SK-N-SH (cell line): ENCODE results near the gene C11orf97. TPM values are rescaled to one million over a fixed set of nuclear protein-coding genes. Genes with fewer than 3 reads are reported as not detected.

ENCODE experiments used
- CTCF ChIA-PET: fragments of 300-600, 350-600 bp; formaldehyde crosslinking; extraction: SDS; loops from one replicate; lab custom pipeline; 2021; lab: Yijun Ruan, JAX
- POLR2A ChIA-PET: fragments of 350-600 bp; sonication (Branson Sonifier 250); formaldehyde crosslinking; extraction: SDS; loops from one replicate; lab custom pipeline; 2020; ENCODE audit warnings: antibody characterized with exemption, inconsistent platforms; lab: Yijun Ruan, JAX
- DNase-seq: peaks from one replicate; pipeline ENCODE4 v3.0.0; 2012
- H2AFZ ChIP-seq: fragments of 200-600 bp; sonication (generic); 2 replicates; pipeline ENCODE4 v1.8.1; 2016; ENCODE audit warnings: antibody characterized with exemption, mild to moderate bottlenecking, low read depth
- H3F3A ChIP-seq: fragments of 200-600 bp; sonication (generic); replicated peaks from 2 replicates; pipeline ENCODE3; 2016; ENCODE audit warnings: antibody characterized with exemption, mild to moderate bottlenecking; ENCODE audit not compliant: insufficient read depth
- H3K27ac ChIP-seq, 2 experiments: fragments of 200-500 bp in 1 of 2; fragments of 200-600 bp in 1 of 2; sonication (Bioruptor generic) in 1 of 2; sonication (generic), shearing (Covaris generic) in 1 of 2; 2 replicates each; pipeline versions ENCODE4 v1.5.1 to v1.6.1; 2014 to 2016; ENCODE audit warnings: low read depth in 2 of 2, inconsistent platforms in 1 of 2, low read length in 1 of 2, mild to moderate bottlenecking in 1 of 2, mixed read lengths in 1 of 2
- H3K27me3 ChIP-seq: fragments of 200-600 bp; sonication (generic), shearing (Covaris generic); 2 replicates; pipeline ENCODE4 v1.6.1; 2016; ENCODE audit warnings: mixed run types; ENCODE audit not compliant: insufficient read depth
- H3K36me3 ChIP-seq, 2 experiments: fragments of 200-500 bp in 1 of 2; fragments of 200-600 bp in 1 of 2; sonication (Bioruptor generic) in 1 of 2; sonication (generic) in 1 of 2; replicated peaks in 1 of 2; 2 replicates each; pipeline versions ENCODE3 to v1.5.1; 2014 to 2016; ENCODE audit warnings: low read length in 1 of 2, mild to moderate bottlenecking in 1 of 2; ENCODE audit not compliant: insufficient read depth in 2 of 2, control insufficient read depth in 1 of 2
- H3K4me1 ChIP-seq, 2 experiments: fragments of 200-500 bp in 1 of 2; fragments of 200-600 bp in 1 of 2; sonication (Bioruptor generic) in 1 of 2; sonication (generic), shearing (Covaris generic) in 1 of 2; 2 replicates each; pipeline versions ENCODE4 v1.5.1 to v1.6.1; 2014 to 2016; ENCODE audit warnings: low read depth in 1 of 2, low read length in 1 of 2, mixed run types in 1 of 2; ENCODE audit not compliant: insufficient read depth in 2 of 2, control insufficient read depth in 1 of 2
- H3K4me2 ChIP-seq: fragments of 200-600 bp; sonication (generic), shearing (Covaris generic); 2 replicates; pipeline ENCODE4 v1.6.1; 2017; ENCODE audit warnings: mixed run types
- H3K4me3 ChIP-seq, 2 experiments: fragments of 200-500 bp in 1 of 2; fragments of 200-600 bp in 1 of 2; sonication (Bioruptor generic) in 1 of 2; sonication (generic), shearing (Covaris generic) in 1 of 2; 2 replicates each; pipeline versions ENCODE4 v1.5.1 to v1.8.1; 2014 to 2016; ENCODE audit warnings: low read depth in 2 of 2, inconsistent platforms in 1 of 2, low read length in 1 of 2, mild to moderate bottlenecking in 1 of 2, mixed read lengths in 1 of 2, moderate library complexity in 1 of 2
- H3K79me2 ChIP-seq: fragments of 200-600 bp; sonication (generic); 2 replicates; pipeline ENCODE4 v1.8.1; 2017; ENCODE audit warnings: mild to moderate bottlenecking; ENCODE audit not compliant: insufficient read depth
- H3K9ac ChIP-seq: fragments of 200-600 bp; sonication (generic); 2 replicates; pipeline ENCODE4 v1.6.1; 2017; ENCODE audit warnings: mixed run types
- H3K9me2 ChIP-seq: fragments of 200-600 bp; sonication (generic); 2 replicates; pipeline ENCODE4 v1.6.1; 2017; ENCODE audit warnings: mixed run types
- H3K9me3 ChIP-seq: fragments of 200-600 bp; sonication (generic); 2 replicates; pipeline ENCODE4 v1.6.1; 2017; ENCODE audit warnings: mixed run types, mild to moderate bottlenecking, moderate library complexity
- H4K20me1 ChIP-seq: fragments of 200-600 bp; sonication (generic); 2 replicates; pipeline ENCODE4 v1.6.1; 2017; ENCODE audit warnings: mild to moderate bottlenecking, mixed run types; ENCODE audit not compliant: insufficient read depth
- EP300 ChIP-seq, 2 experiments: IDR thresholded peaks; 2 replicates each; pipeline versions ENCODE4 v1.4.0 to v1.6.1; 2012; ENCODE audit warnings: borderline replicate concordance in 1 of 2, low read depth in 1 of 2, low read length in 1 of 2
- FOXJ3 ChIP-seq: sonication (generic); formaldehyde crosslinking; IDR thresholded peaks from 2 replicates; pipeline ENCODE4 v1.5.1; 2020; ENCODE audit warnings: mild to moderate bottlenecking, missing genetic modification reagents
- FOXM1 ChIP-seq: IDR thresholded peaks from 2 replicates; pipeline ENCODE4 v1.4.0; 2012; ENCODE audit warnings: low read depth, mild to moderate bottlenecking
- JUND ChIP-seq: IDR thresholded peaks from 2 replicates; pipeline ENCODE4 v1.4.0; 2012
- RCOR1 ChIP-seq: fragments of 150-350 bp; IDR thresholded peaks from 2 replicates; pipeline ENCODE4 v1.6.1; 2017; ENCODE audit warnings: antibody characterized with exemption, low read length
- SMC3 ChIP-seq: IDR thresholded peaks from 2 replicates; pipeline ENCODE4 v1.6.1; 2012; ENCODE audit warnings: low read depth, low read length, improper control_type of control experiment
- TAF1 ChIP-seq: IDR thresholded peaks from 2 replicates; pipeline ENCODE4 v1.6.1; 2012; ENCODE audit warnings: low read depth, mild to moderate bottlenecking, low read length, moderate library complexity, borderline replicate concordance
- TCF12 ChIP-seq: IDR thresholded peaks from 2 replicates; pipeline ENCODE4 v1.4.0; 2012
- USF1 ChIP-seq: IDR thresholded peaks from 2 replicates; pipeline ENCODE4 v1.4.0; 2012; ENCODE audit warnings: low read depth, borderline replicate concordance
- WGBS: methylation state at CpG from one replicate; pipeline ENCODE4 v1.1.6; 2017; ENCODE audit warnings: low lambda C conversion rate; 5-methylcytosine and 5-hydroxymethylcytosine counted together
- polyA plus RNA-seq, 3 experiments: library from polyadenylated mRNA; depleted of rRNA; stranded (reverse); fragments of >200 nt; gene quantifications; 2 replicates each; pipeline ENCODE4 v1.2.3, GENCODE V29; 2012
- TF ChIP-seq, protein P1 (sequence below): fragments of 200-600 bp; sonication (generic); IDR thresholded peaks from 2 replicates; pipeline ENCODE4 v1.6.1; 2017; ENCODE audit warnings: antibody characterized with exemption, mild to moderate bottlenecking, moderate library complexity
- TF ChIP-seq, protein P2 (sequence below): IDR thresholded peaks from 2 replicates; pipeline ENCODE4 v1.4.0; 2012; ENCODE audit warnings: low read depth

C11orf97 gene
- polyA plus RNA-seq, 1 of the 3 experiments (the other 2 are of a cell fraction), result not detected

- Histone ChIP-seq H3K4me1 (no peaks in the 10 kb centered on the region), H3K9me2 (no peaks in the 10 kb centered on the region), H3F3A (no peaks in the 10 kb centered on the region), H3K4me3 (no peak overlapping the region), H3K36me3 (no peaks in the 10 kb centered on the region), H3K27me3 (no peaks in the 10 kb centered on the region), H3K9ac (no peak overlapping the region), H2AFZ (peak overlapping the region; percentile 19; the same call in 1 of the 2 replicates), H3K4me2 (no peak overlapping the region), H3K9me3 (no peaks in the 10 kb centered on the region), H3K27ac (no peak overlapping the region), H3K79me2 (no peaks in the 10 kb centered on the region), H4K20me1 (no peaks in the 10 kb centered on the region)
- POLR2A ChIA-PET, result no interaction called here
- 75% methylated on average over 6 of the region's 6 CpGs for WGBS
- DNase-seq, result no peak
- CTCF ChIA-PET, result interaction anchor here (0.6 to 1.0 kb wide), 3 partner anchors 8 to 1297 kb away, joined by 3 read pairs; no protein-coding TSS in a partner anchor
- TF ChIP-seq USF1, result no peak
- TF ChIP-seq, protein P1, sequence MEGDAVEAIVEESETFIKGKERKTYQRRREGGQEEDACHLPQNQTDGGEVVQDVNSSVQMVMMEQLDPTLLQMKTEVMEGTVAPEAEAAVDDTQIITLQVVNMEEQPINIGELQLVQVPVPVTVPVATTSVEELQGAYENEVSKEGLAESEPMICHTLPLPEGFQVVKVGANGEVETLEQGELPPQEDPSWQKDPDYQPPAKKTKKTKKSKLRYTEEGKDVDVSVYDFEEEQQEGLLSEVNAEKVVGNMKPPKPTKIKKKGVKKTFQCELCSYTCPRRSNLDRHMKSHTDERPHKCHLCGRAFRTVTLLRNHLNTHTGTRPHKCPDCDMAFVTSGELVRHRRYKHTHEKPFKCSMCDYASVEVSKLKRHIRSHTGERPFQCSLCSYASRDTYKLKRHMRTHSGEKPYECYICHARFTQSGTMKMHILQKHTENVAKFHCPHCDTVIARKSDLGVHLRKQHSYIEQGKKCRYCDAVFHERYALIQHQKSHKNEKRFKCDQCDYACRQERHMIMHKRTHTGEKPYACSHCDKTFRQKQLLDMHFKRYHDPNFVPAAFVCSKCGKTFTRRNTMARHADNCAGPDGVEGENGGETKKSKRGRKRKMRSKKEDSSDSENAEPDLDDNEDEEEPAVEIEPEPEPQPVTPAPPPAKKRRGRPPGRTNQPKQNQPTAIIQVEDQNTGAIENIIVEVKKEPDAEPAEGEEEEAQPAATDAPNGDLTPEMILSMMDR, result no peak
- no peak for TF ChIP-seq EP300 (IDR thresholded peaks at IDR 0.05; ENCODE audit: borderline replicate concordance in 1 of 2, low read depth in 1 of 2, low read length in 1 of 2)
- TF ChIP-seq FOXJ3, result no peak
Observed at GRCh38 chr11:94533696-94534630, 21.7 kb downstream of the C11orf97 start.

DNA sequence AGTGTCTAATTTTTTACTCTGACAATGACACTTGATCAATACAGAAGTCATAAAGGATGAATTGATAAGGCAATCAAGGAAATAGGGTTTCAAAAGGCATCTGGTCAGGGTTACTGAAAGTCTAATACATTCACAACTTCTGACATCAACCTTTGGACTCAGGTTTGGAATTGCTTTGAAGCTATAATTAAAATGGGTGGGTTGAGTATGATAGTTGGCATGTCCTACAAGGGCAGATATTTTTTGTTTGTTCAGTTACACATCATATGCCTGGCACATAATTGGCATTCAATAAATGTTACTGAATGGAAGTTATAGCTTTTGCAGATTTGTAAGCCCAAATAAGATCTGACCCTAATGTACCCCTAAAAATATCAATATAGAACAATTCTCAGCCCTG is 24.1 kb downstream of the C11orf97 start:
- H3K4me3 ChIP-seq, result no peak overlapping the region
- DNase-seq, result no peak
- no peaks in the 10 kb centered on the region for H3K27me3 ChIP-seq
- no peaks in the 10 kb centered on the region for H3K9me3 ChIP-seq
- no peaks in the 10 kb centered on the region for H3K36me3 ChIP-seq
- no peak overlapping the region for H3K27ac ChIP-seq
- no peak overlapping the region for H3K4me2 ChIP-seq
- H3K4me1 ChIP-seq, result no peaks in the 10 kb centered on the region
- no peaks in the 10 kb centered on the region for H4K20me1 ChIP-seq
- ChIA-PET POLR2A (no interaction called here), CTCF (interaction anchor here (1.5 to 2.7 kb wide), 2 partner anchors 11 to 17 kb away, joined by 3 to 8 read pairs; no protein-coding TSS in a partner anchor)
- TF ChIP-seq SMC3 (no peak), JUND (no peak), TCF12 (no peak), FOXM1 (no peak), TAF1 (no peak), RCOR1 (no peak)
- TF ChIP-seq, protein P2, sequence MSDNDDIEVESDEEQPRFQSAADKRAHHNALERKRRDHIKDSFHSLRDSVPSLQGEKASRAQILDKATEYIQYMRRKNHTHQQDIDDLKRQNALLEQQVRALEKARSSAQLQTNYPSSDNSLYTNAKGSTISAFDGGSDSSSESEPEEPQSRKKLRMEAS, result no peak
- H3K9ac ChIP-seq, result no peak overlapping the region
- H3K9me2 ChIP-seq, result no peaks in the 10 kb centered on the region
- no peak overlapping the region for H2AFZ ChIP-seq
- no peaks in the 10 kb centered on the region for H3K79me2 ChIP-seq
- H3F3A ChIP-seq, result no peaks in the 10 kb centered on the region
